GM19023 (cell line): ENCODE data around the gene ADD1.

Source experiments
- ATAC-seq: cut with Tn5 transposase; IDR thresholded peaks from one replicate; pipeline ENCODE4 v1.9.1; 2021; ENCODE audit warnings: mild to moderate bottlenecking, moderate library complexity; ENCODE audit not compliant: unreplicated experiment

ADD1 gene

DNA sequence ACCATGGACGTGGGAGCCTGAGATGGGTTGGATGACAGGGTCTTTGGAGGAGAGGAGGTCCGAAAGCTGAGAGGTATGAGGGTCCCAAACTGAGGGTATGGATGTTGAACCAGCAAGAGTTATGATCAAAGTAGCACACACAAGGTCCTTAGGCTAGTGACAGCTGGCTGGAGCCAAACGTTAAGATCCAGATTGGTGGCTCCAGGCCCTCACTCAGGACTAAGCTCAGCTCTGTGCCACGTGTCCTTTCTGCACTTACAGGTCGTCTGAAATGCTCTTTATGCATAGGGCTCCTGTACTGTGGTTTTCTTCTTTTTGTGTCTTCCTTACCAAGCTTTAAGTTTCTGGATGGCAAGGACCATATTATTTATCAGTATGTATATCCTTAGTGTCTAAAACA is 35.4 kb downstream of the ADD1 start:
- ATAC-seq: no peak

DNA sequence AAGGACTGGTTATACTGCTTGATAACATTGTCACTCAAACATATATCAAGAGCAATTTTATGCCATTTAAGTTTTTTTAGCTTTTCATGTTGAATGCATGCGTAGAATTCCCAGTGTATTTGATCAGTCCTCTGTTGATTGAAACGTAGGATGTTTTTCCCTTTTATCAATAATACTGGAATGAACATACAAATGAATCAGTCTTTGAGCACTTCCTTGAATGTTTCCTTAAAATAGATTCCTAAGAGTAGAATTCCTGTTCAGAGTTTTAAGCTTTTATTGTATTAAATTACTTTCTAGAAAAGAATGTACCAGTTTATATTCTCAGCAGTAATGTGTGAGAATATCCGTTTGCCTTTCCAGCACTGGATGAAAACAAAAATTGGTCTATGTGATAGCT is 37.8 kb downstream of the ADD1 start:
- ATAC-seq: no peak

DNA sequence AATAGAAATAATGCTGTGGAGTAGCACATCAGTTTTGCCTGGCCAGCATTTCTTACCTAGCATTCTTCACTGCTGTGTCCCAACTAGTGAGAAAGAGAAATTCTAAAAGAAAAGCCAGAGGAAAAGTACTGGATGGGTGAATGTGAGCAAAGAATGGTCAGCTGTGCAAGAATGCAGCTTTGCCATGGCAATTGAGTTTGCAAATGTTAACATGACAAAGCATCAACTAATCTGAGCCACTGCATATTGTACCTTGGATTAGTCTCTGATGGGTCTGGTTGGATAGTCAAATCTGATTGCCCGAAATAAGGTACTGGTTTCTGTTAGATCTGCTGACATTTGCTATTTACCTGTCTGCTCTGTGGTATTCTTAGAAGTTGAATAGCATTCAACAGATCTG is 38.7 kb downstream of the ADD1 start:
- ATAC-seq: no peak

DNA sequence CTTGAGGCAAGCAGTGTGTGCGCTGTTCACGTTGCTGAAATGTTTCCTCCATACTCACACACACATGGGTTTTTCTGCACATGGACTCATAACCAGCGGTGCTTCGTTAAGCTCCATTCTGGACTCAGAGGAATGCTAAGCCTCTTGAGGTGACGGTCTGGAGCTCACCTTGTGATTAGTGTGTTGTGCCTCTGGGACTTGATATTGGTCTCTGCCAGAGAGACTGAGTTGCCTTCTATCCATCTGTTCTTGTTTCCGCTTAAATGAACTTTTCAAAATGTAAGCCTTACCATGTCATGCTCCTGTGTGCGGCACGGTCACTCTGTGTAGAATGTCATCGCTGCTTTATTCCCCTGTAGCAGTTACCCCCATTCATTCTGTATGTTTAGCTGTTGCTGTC is 42.5 kb downstream of the ADD1 start:
- no peak for ATAC-seq

DNA sequence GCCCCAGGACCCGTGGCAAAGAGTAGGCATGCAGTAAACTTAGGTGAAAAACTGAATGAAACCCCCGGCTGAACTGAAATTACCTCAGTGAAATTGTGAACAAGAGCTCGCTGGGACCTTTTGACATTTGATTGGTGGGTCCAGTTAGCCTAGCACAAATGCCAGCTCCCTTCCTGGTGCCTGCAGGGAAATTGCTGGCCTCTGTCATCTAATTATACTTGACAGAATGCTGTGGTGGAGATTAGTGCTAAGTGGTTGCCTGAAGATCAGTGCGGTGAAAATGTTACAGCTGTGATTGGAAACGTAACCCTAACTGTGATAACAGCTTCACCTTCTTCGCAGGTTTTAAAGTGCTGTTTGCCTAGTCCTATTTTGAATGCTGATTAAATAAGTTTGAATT is 43.0 kb downstream of the ADD1 start:
- ATAC-seq: no peak

DNA sequence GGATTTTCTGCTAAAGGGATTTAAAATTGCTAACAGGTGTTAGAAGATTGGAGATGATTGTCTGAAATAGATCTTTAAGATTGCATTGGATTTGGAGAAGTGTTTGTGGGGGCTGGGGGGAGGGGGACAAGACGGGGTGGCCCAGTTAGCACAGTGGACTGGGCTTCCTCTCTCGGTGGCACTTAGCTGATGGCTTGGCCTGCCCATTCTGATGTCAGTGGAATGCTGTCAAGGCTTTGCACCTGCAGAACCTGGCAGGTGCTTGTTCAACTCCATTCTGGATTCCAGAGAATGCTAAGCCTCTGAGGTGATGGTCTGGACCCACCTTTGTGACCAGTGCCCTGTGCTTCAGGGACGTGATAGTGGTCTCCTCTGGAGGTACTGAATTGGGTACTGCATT is 43.7 kb downstream of the ADD1 start:
- no peak for ATAC-seq

DNA sequence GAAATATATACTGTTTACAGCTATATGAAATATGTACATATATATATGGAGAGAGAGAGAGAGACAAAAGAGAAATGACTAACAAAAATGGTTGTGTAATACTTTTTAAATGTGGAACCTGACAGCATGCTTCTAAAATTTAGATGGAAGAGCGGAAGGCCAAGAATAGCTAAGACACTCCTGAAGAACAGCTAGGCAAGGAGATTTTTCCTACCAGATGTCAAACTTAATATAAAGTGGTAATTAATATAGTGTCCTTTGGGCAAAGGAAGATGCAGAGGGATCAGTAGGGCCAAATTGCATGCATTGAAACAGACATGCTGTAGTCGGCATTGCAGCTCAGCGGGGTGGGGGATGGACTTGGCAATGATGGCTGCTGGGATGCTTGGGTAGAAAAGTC is 45.2 kb downstream of the ADD1 start:
- ATAC-seq: no peak

DNA sequence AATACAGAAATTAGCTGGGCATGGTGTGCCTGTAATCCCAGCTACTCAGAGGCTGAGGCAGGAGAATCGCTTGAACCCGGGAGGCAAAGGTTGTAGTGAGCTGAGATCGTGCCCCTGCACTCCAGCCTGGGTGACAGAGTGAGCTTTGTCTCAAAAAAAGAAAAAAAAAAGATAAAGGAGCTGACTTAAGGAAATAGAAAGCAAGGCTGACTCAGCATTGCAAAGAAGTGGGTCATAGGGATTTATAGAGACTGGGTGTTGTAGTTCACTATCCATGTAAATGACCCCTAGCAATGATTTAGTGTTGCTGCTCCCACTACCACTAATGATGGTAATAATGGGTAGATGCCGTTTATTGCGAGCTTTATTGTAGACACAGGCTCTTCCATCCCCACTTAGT is 47.6 kb downstream of the ADD1 start:
- ATAC-seq: no peak

DNA sequence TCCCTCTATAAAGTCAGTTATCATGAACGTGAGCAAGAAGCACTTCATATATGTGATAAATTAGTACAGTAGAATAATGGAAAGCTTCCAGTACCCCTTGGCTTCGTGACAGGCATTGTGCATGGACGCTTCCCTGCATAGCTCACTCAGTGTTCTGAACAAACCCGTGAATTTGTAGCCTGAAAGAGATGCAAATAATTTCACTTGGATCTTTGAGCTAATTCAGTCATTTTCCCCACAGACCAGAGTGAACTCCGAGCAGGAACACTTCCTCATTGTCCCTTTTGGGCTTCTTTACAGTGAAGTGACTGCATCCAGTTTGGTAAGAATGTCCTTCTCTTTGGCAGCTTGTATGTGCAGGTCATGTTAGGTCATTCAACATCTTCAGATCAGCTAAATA is 50.1 kb downstream of the ADD1 start:
- no peak for ATAC-seq

DNA sequence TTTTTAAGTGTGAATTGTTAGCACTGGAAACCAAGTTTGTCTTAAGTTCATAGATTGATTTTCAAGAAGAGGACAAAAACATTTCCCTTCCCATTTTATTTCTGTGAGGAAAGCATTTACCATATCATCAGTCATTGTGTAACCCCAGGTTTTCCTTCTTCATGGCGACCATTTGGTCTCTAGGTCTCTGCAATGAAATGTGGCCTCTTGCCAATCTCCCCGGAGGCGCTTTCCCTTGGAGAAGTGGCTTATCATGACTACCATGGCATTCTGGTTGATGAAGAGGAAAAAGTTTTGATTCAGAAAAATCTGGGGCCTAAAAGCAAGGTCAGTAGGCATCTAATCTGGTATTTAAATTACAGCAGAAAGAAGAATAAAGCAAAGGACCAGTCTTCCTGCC is 54.4 kb downstream of the ADD1 start:
- no peak for ATAC-seq

DNA sequence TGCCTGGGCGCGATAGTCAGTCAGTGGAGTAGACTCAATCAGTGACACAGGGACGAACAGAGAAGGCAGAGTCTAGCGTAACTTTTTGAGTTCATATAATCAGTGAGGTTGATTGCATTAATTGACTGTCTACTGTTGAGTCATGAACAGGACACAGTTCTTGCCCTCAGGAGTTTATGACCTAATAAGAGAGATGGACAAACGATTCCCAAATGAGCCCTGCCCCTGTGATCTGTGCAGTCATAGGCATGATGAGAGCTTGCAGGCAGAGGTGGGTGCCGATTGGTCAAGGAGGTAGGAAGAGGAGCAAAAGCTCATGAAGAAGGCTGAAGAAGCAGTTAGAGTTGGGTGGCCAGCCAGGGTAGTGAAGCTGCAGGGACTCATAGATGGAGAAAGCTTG is 57.1 kb downstream of the ADD1 start:
- no peak for ATAC-seq

DNA sequence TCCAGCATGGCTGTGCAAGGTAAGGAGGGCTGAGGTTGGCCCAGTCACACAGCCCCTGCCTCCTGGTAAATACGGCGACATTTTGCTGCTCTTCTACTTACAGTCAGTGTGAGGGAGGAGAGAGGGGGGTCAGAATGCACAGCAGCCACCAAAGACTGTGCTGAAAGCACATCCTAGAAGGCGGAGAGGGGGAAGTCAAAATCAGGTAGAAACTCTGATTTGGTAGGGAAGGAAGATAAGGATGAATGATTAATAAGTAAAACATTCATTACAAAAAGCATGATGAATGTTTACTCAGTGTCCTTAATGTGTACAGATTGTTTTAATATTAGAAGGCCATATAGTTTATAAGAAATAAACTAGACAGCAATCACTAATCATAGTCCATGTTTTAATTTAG is 57.5 kb downstream of the ADD1 start:
- ATAC-seq: no peak

DNA sequence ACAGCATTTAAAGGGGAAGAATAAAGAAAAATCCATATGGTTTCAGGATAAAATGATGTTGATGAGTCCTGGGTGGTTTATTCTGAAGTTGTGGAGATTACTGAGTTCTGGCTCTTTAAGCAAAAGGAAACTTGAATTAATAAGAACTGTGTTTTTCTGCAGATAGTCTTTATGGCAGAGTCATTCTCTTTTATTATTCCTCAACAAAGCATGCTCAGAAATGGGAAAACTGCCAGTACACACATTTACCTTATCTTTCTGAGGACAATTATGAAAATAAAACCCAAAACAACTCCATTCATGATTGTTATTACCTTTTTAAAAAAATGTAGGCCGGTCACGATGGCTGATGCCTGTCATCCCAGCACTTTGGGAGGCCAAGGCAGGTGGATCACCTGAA is 58.5 kb downstream of the ADD1 start:
- ATAC-seq: no peak

DNA sequence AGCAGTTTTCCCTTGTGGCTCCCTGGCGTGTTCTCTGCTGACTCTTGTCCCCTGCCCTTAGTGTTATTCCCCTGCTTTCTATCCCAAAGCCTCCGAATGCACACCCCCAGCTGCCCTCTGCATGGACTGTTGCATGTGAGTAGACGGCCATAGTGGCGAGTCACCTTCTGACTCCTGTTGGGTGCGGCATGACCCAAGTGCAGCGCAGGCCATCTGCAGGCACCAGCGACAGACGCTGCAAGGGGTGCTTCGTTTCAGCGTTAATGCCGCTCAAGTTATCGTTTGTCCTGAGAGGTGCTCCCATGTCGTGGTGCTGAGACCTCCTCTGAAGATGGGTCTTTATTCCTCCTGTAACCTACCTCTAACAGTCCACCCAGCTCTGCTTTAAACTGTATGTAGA is 61.9 kb downstream of the ADD1 start:
- ATAC-seq: no peak

DNA sequence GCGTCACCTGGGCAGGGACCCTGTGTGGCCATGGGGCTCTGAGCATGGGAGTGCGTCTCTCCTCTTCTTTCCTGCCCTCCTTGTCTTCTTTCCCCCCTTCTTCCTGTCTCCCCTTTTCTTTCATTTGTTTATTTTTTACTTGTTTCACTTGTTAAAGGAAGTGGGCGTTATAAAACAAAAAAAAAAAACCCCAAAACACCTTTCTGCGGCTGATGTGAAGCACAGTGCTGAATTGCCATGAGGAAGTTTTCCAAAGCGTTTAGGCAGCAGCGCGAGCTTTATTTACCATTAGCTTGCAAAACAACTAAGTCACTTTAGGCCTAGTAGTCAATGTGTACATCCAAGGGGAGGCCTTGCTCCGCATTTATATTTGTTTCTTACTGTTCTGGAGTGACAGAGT is 62.6 kb downstream of the ADD1 start:
- ATAC-seq: no peak

DNA sequence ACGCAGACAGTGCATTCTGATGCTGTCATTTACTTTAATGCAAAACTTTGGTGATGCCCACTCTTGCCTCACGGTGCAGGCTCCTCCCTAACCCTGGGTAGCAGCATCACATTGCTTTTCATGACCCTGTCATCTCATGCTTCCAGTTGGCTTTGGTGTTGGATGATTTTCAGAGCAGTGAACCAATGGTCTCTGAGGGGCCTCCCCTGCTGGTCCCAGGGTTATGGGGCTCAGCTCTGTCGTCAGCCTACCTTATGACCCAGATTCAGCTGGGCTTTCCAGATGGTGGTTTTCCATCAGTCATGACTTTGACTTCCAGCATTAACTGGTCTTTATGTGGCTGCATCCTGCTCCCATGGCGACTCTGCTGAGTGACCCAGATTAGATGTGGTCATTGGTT is 63.6 kb downstream of the ADD1 start:
- no peak for ATAC-seq

DNA sequence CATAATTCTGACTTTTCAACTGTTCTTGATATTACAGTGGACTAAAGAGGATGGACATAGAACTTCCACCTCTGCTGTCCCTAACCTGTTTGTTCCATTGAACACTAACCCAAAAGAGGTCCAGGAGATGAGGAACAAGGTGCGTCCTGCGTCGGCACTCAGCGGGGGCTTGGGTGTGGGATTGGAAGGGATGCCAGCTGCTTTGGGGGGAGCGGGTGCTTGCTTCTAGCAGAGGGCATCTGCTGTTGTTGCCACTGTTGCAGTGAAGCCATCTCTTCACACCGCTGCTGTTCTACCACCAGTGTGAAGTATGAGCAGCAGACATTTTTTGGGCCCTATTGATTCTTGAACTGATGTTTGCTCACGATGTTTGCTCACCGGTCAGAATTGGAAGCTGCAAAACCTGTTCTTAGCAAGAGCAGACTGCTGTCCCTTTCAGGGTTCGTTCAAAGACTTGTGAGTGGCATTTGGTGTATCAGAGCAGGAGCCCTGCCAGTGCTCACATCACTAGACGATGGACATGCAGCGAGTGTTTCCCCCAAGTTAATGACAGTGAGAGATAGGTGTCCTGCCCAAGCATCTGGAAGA is 64.2 kb downstream of the ADD1 start:
- no peak for ATAC-seq

DNA sequence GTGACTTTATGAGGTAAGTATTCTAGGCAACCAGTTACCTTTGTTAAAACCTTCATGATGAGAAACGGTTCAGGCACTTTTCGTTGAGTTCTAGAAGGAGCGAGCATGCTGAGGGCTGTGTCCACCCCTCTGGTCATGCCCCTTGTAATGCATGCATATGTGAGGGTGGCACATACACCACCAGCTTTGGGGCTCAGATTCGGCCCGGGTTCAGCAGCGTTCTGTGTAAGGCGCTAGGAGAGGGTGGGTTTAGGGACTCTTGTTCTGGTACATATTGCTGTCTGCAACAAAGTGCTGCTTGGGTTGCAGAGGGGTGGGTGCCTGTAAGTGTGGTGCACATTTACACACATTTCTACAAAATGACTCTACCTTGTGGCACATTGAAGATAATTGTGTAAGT is 65.0 kb downstream of the ADD1 start:
- no peak for ATAC-seq

DNA sequence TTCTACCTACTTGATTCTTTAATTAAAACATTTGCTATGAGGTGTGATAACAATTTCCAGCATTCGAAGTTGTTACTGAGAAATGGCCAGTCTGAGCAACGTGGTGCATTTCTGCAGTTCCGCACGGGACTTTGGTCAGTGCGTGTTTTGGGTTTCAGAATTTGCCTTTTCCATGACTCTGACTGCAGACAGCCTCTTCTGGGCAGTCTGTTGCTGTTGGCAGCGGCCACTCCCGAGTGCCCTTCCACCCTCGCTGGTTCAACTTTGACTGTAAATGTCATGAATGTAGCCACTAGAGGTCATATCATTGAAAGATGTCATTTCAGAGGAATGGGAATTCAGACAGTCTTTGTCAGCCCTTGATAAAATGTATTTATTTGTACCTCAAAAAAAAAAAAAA is 65.9 kb downstream of the ADD1 start:
- no peak for ATAC-seq

DNA sequence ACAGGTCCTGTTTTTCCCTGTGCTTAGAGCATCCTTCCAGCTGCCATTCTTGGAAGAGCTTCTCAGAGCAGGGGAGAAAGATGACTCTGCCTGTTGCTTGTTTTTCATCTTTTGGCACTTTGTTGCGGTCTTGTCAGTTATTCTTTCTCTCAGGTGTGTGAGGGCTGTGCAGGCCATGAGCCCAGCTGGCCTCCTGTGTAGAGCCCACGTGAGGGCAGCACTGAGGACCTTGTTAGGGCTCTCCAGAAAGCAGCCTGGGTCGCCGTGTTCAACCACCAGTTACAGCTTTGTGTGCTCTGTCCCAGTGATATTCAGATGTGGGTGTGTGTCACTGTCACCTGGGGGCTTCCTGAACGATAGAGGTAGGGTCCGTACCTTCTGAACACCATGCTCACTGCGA is 66.8 kb downstream of the ADD1 start:
- no peak for ATAC-seq

DNA sequence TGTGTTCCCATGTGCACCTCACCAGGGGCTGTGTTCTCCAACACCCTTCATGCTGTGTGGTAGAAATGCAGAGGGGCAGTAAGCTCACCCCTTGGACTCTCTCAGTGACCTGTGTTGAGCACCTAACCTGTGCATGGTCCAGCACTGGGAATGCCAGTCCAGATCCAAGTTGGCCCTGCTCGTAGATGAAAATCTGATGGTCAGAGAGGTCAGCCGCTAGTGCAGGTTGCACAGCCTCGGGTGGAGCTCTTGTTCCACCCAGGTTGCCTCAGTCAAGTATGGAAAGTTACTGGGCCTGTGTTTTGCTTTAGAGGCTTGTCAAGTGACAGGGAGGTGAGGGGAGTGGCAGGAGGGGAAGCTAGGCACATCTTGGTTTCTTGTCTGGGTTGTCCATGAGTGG is 68.2 kb downstream of the ADD1 start:
- ATAC-seq: no peak

DNA sequence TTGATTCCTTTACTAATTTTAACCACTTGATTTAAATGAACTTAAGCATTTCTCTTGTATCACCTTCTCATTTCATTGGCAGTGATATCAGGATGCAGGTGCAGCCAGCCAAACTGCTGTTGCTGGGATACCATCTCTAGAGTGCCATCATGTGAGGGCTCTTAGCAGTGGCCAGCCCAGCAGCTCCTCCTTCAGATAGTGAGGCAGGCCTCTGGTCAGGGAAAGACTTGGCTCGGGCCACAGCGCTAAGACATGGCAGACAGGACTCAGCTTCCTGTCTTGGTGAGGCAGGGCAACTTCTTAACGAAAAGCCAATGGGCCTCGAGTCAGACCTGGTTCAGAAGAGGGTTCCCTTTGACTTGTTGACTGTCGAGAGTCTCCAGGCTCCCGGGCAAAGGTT is 69.5 kb downstream of the ADD1 start:
- no peak for ATAC-seq

DNA sequence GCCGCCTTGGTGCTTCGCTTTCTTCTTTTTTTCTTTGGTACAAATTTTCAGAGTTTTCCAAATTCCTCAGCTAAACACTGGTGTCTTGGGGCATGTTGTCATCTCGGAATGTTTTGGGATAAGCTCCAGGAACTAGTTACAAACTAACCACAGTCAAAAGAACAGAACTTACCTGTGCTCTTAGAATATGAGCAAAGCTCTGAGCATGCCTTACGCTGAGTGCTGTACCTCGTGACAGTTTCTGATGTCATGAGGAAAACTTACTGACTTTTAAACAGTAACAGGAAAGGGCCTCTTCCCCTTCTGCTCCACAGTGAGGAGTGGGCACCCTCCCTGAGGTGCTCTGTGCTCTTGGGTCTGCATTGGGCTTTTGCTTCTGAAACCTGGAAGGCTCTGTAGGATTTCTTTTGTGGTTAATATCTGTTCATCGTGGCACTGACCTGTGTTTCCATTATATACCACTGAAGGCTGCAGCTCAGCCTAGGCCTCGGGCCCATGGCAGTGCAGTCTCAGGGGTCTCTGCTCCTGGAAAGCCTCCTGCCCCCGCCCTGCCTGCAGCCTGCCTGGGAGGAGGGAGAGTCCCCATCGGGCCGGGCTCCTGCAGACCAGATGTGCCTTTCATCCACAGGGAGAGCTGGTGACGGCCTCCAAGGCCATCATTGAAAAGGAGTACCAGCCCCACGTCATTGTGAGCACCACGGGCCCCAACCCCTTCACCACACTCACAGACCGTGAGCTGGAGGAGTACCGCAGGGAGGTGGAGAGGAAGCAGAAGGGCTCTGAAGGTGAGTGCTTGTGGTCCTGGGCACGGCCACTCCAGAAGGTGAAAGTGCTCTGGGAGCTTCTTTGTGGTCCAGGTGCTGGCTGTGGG is 70.8 kb downstream of the ADD1 start:
- ATAC-seq: no peak
